Keratinocyte (primary cell): ENCODE data around the gene DESI1. TPM values are rescaled to one million over a fixed set of nuclear protein-coding genes. Genes with fewer than 3 reads are reported as not detected.
A peak's percentile ranks its signal among the peaks of the same experiment; 100 is the strongest.

Source experiments
- DNase-seq: peaks from one replicate; pipeline ENCODE4 v3.0.0-alpha.2; 2011; ENCODE audit warnings: low read depth, missing footprints, low spot score
- FAIRE-seq: peaks from 2 replicates; lab custom pipeline; 2011; peaks lifted over from hg19 to GRCh38; lab: Jason Lieb, UNC
- H2AFZ ChIP-seq: 2 replicates; pipeline ENCODE4 v1.6.0; 2012; ENCODE audit warnings: low read length, control low read depth, inconsistent platforms; ENCODE audit not compliant: control insufficient read depth
- H3K27ac ChIP-seq: 2 replicates; pipeline ENCODE4 v1.5.1; 2011; ENCODE audit warnings: low read length; ENCODE audit not compliant: control insufficient read depth, insufficient read depth
- H3K27me3 ChIP-seq: 3 replicates; pipeline ENCODE4 v1.6.0; 2011; ENCODE audit warnings: low read length; ENCODE audit not compliant: control insufficient read depth, insufficient read depth; ENCODE audit errors: extremely low read depth
- H3K36me3 ChIP-seq, 2 experiments: 2 replicates in 1 of 2; 3 replicates in 1 of 2; pipeline ENCODE4 v1.5.1; 2011; ENCODE audit warnings: low read length in 2 of 2, mild to moderate bottlenecking in 1 of 2; ENCODE audit not compliant: control insufficient read depth in 2 of 2, insufficient read depth in 2 of 2; ENCODE audit errors: extremely low read depth in 1 of 2
- H3K4me1 ChIP-seq: 3 replicates; pipeline ENCODE4 v1.5.1; 2011; ENCODE audit warnings: low read length; ENCODE audit not compliant: control insufficient read depth, insufficient read depth; ENCODE audit errors: extremely low read depth
- H3K4me2 ChIP-seq: 3 replicates; pipeline ENCODE4 v1.6.0; 2011; ENCODE audit warnings: low read depth, low read length; ENCODE audit not compliant: control insufficient read depth, insufficient read depth; ENCODE audit errors: extremely low read depth
- H3K4me3 ChIP-seq, 3 experiments: fragments of 200-600 bp in 1 of 3; sonication (generic) in 1 of 3; 2 replicates in 2 of 3; 3 replicates in 1 of 3; pipeline ENCODE4 v1.5.1; 2011 to 2016; ENCODE audit warnings: low read length in 3 of 3, mild to moderate bottlenecking in 3 of 3, control low read depth in 2 of 3, inconsistent platforms in 1 of 3, low read depth in 1 of 3, mixed read lengths in 1 of 3, mixed run types in 1 of 3, moderate library complexity in 1 of 3; ENCODE audit not compliant: control insufficient read depth in 2 of 3, insufficient read depth in 2 of 3; ENCODE audit errors: extremely low read depth in 1 of 3
- H3K79me2 ChIP-seq: 2 replicates; pipeline ENCODE4 v1.6.0; 2012; ENCODE audit warnings: low read length; ENCODE audit not compliant: control insufficient read depth, insufficient read depth
- H3K9ac ChIP-seq: 3 replicates; pipeline ENCODE4 v1.6.0; 2011; ENCODE audit warnings: low read length; ENCODE audit not compliant: control insufficient read depth, insufficient read depth; ENCODE audit errors: extremely low read depth
- H3K9me1 ChIP-seq: 3 replicates; pipeline ENCODE4 v1.6.0; 2011; ENCODE audit warnings: low read length; ENCODE audit not compliant: control insufficient read depth, insufficient read depth; ENCODE audit errors: extremely low read depth
- H3K9me3 ChIP-seq: 2 replicates; pipeline ENCODE4 v1.5.1; 2012; ENCODE audit warnings: low read depth, low read length; ENCODE audit not compliant: control insufficient read depth
- H4K20me1 ChIP-seq: 3 replicates; pipeline ENCODE4 v1.6.0; 2011; ENCODE audit warnings: low read length; ENCODE audit not compliant: control insufficient read depth, insufficient read depth; ENCODE audit errors: extremely low read depth
- EZH2 ChIP-seq: IDR thresholded peaks from one replicate; pipeline ENCODE4 v1.6.1; 2012; ENCODE audit warnings: inconsistent platforms, mild to moderate bottlenecking, low read length, moderate library complexity
- dilution Hi-C: fragments of 300-500 bp; cut with MboI; formaldehyde crosslinking; loops from one replicate; pipeline ENCODE4 v1.7.0; 2020; ENCODE audit warnings: low sequenced_read_pairs; ENCODE audit not compliant: extremely low pct_ligation_motif_present
- polyA plus RNA-seq, 5 experiments: library from polyadenylated mRNA; depleted of rRNA in 3 of 5; stranded (reverse) in 3 of 5; stranded (forward) in 1 of 5; unstranded in 1 of 5; fragments of >200 nt; gene quantifications; 1 replicate in 1 of 5; 2 replicates in 3 of 5; 3 replicates in 1 of 5; pipeline versions ENCODE4 v1.2.1 to v1.2.3, GENCODE V29; 2011 to 2012; ENCODE audit warnings: missing spikeins in 2 of 5, low read depth in 1 of 5, low replicate concordance in 1 of 5
- TF ChIP-seq, protein P1 (sequence below), 3 experiments: IDR thresholded peaks in 1 of 3; conservative IDR thresholded peaks in 1 of 3; optimal IDR thresholded peaks in 1 of 3; 2 replicates in 2 of 3; 3 replicates in 1 of 3; pipeline versions ENCODE3 to v1.5.1; 2011; ENCODE audit warnings: low read length in 3 of 3, mild to moderate bottlenecking in 3 of 3, moderate library complexity in 2 of 3, control low read depth in 1 of 3, inconsistent platforms in 1 of 3; ENCODE audit not compliant: insufficient read depth in 2 of 3; ENCODE audit errors: extremely low read depth in 1 of 3

Gene DESI1
- polyA plus RNA-seq, 1 donor (not counting 4 experiments of a cell fraction or from before 2014, with no cell fraction given) = 32.8 TPM

DNA sequence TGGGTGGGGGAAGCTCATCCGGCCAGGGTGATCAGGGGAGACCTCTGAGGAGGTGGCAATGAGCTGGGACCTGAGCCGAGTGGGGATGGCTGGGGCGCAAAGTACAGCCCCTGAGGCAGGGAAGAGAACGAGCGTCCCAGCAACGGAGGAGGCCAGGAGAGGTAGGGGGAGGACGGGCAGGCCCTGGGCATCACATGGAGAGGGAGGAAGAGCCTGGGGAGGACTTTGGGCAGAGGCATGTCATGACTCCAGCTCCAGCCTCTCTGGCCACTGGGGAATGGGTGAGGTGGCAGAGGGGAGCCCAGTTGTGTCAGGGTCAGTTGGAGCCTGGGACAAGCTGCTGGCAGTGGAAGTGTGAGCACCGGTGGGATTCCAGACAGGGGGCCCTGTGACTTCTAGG, 42.7 kb downstream of the DESI1 start:
- H3K4me2 ChIP-seq = no peak overlapping the region
- no peak overlapping the region for H2AFZ ChIP-seq
- DNase-seq (no peak), FAIRE-seq (no peak)
- no peak for TF ChIP-seq EZH2
- TF ChIP-seq, protein P1, sequence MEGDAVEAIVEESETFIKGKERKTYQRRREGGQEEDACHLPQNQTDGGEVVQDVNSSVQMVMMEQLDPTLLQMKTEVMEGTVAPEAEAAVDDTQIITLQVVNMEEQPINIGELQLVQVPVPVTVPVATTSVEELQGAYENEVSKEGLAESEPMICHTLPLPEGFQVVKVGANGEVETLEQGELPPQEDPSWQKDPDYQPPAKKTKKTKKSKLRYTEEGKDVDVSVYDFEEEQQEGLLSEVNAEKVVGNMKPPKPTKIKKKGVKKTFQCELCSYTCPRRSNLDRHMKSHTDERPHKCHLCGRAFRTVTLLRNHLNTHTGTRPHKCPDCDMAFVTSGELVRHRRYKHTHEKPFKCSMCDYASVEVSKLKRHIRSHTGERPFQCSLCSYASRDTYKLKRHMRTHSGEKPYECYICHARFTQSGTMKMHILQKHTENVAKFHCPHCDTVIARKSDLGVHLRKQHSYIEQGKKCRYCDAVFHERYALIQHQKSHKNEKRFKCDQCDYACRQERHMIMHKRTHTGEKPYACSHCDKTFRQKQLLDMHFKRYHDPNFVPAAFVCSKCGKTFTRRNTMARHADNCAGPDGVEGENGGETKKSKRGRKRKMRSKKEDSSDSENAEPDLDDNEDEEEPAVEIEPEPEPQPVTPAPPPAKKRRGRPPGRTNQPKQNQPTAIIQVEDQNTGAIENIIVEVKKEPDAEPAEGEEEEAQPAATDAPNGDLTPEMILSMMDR (optimal IDR thresholded peaks at IDR 0.05 in 1 of 3, IDR thresholded peaks at IDR 0.05 in 1 of 3, conservative IDR thresholded peaks at IDR 0.05 in 1 of 3; ENCODE audit: extremely low read depth in 1 of 3, insufficient read depth in 2 of 3, low read length in 3 of 3) = no peak
- H3K36me3 ChIP-seq = peaks cover 24 to 36% of the 10 kb centered on the region in 2 experiments
- H4K20me1 ChIP-seq = peaks cover 4% of the 10 kb centered on the region
- no peaks in the 10 kb centered on the region for H3K27me3 ChIP-seq
- H3K9me1 ChIP-seq = no peaks in the 10 kb centered on the region
- H3K9me3 ChIP-seq = no peaks in the 10 kb centered on the region
- dilution Hi-C loops = no loop called here
- H3K4me3 ChIP-seq = no peak overlapping the region
- H3K79me2 ChIP-seq = no peaks in the 10 kb centered on the region
- H3K4me1 ChIP-seq = no peaks in the 10 kb centered on the region
- H3K9ac ChIP-seq = no peak overlapping the region
- no peak overlapping the region for H3K27ac ChIP-seq

DNA sequence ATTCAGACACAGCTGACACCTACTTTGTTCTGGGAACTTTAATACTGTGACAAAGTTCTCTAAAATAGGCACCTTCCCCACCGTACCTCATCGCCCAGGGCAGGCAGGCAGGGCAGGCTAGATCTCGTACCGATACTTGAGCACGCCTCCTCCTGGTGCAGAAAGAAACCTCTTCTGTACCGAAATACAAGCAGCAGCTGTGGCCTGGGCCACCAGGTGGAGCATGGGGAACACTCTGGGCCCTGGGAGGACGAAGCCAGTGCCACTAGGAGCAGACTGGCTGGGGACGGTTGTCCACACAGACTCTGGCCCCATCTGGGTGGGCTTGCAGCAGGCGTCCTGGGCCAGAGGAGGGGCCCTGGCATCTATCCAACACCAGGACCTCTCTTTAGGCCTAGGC, 44.0 kb downstream of the DESI1 start:
- Histone ChIP-seq H3K9ac (no peak overlapping the region), H3K4me3 (no peak overlapping the region), H3K36me3 (peaks cover 24 to 36% of the 10 kb centered on the region in 2 experiments), H3K27ac (no peak overlapping the region), H3K27me3 (no peaks in the 10 kb centered on the region), H3K4me1 (no peaks in the 10 kb centered on the region), H3K4me2 (no peak overlapping the region), H2AFZ (no peak overlapping the region), H4K20me1 (peaks cover 4% of the 10 kb centered on the region), H3K9me3 (no peaks in the 10 kb centered on the region), H3K9me1 (no peaks in the 10 kb centered on the region), H3K79me2 (no peaks in the 10 kb centered on the region)
- dilution Hi-C loops = no loop called here
- TF ChIP-seq, protein P1 (optimal IDR thresholded peaks at IDR 0.05 in 1 of 3, IDR thresholded peaks at IDR 0.05 in 1 of 3, conservative IDR thresholded peaks at IDR 0.05 in 1 of 3; ENCODE audit: extremely low read depth in 1 of 3, insufficient read depth in 2 of 3, low read length in 3 of 3) = peak; percentile 67 to 80 (median 69)
- TF ChIP-seq EZH2 = no peak
- no peak for DNase-seq
- no peak for FAIRE-seq
